G401 (cell line): ENCODE data around the gene MYH6. TPM values are rescaled to one million over a fixed set of nuclear protein-coding genes. Genes with fewer than 3 reads are reported as not detected.

ENCODE experiments used
- DNase-seq: peaks from one replicate; pipeline ENCODE4 v3.0.0-alpha.2; 2015; ENCODE audit warnings: low spot score
- in situ Hi-C: cut with HindIII; loops from 2 replicates; pipeline ENCODE4 v1.10.0; 2016; ENCODE audit warnings: low sequenced_read_pairs, mixed read lengths
- total RNA-seq: library from RNA; depleted of rRNA; stranded (reverse); fragments of >200 nt; shearing (Covaris generic); gene quantifications from 2 replicates; pipeline ENCODE4 v1.2.3, GENCODE V29; 2014

MYH6 gene
- total RNA-seq, 1 experiment from 2014 or later, result not detected

DNA sequence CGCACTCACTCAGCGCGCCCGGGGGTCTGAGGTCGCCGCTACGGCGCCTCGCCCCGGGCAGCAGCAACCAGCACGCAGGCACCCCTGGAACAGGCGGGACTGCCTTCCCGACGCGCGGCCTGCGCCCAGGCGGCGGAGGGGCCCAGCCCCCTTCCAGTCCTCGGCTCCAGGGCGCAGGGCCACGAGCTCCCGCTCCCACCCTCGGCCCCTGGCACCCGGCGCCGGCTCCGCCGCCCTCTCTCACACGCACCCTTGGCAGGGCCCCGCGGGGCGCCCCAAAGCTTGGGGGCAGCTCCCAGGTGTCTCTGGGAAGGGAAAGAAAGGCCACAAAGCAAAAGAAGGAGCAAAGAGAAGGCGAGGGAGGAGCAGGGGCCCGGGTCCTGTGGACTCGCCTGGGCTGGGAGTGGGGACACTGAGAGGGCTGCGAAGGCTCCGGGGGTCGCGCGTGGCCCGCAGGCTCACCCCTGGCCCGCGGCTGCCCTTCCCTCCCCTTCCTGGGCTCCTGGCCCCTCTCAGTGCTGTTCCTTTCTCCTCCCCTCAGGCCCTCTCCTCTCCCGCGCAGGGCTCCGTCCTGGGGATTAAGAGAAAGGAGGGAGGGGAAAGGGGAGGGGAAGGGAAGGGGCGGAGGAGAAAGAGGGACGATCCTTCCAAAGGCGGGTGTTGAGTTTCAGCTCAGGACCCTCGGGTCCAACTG, 42.2 kb downstream of the MYH6 start:
- in situ Hi-C loops, result no loop called here
- DNase-seq, result peak; percentile 45

- no peak for DNase-seq
- in situ Hi-C loops, result no loop called here
Observed at GRCh38 chr14:23365036-23365731, 42.9 kb downstream of the MYH6 start, which contains the start of gene EFS. TSS of gene EFS (minus strand) at chr14:23365172. CDS start at chr14:23365025, 147 bp downstream.

DNA sequence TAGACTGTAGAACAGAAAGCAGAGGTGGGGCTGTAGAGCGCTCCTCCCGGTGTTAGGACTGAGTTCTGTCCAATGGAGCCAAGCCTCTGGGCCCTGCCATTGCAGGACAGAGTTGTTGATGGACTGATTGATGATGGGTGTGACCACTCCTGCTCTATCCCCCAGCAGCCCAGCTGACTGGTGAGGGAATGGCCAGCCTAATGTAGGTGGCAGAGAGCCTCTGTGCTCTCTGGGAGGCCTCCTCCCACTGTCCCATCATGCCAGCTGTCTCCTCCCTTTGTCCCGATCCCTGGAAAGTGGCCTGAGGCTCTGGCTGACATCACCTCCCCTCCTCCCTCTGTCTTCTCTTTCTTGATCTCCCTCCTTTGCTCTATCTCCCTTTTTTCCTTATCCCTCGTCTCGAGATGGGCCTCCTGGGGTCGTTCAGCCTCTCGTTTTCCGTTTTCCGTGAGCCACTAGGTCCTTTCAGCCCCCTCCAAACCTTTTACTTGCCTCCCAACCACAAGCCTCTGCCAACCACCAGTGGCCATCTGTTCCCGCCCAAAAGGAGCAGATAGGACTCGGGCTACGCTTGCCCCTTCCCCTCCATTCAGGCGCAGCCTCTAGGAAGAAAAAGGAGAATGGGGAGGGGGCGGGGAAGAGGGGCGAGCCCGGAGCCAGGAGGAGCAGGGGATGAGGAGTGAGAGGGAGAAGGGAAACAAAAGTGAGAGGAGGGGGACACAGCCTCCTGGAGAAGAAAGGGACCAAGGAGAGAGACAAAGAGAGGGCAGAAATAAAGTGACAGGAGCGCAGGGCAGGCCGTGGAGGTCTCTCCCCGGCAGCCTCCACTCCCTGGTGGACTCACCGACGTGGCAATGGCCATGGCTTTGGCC, 43.7 kb downstream of the MYH6 start:
- DNase-seq, result peak; percentile 57
- in situ Hi-C loops, result no loop called here

- in situ Hi-C loops, result no loop called here
- DNase-seq, result no peak
Observed at GRCh38 chr14:23362200-23362599, 45.9 kb downstream of the MYH6 start.

DNA sequence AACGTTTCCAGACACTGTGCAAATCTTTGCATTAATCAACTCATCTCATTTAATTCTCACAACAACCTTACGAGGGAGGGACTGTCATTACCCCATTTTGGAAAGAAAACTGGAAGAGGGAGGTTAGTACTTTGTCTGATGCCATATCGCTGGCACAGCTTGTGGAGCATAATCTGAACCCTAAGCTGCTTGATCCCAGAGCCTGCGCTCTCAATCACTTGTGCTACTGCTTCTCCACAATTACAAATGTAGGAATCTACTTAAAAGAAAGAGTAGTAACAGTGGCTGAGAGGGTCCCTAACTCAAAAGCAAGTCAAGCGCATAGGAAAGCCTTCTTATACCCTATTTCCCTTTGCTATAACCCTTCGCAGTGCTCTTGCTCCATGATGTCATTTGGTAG, 46.3 kb downstream of the MYH6 start:
- DNase-seq, result no peak
- in situ Hi-C loops, result no loop called here

DNA sequence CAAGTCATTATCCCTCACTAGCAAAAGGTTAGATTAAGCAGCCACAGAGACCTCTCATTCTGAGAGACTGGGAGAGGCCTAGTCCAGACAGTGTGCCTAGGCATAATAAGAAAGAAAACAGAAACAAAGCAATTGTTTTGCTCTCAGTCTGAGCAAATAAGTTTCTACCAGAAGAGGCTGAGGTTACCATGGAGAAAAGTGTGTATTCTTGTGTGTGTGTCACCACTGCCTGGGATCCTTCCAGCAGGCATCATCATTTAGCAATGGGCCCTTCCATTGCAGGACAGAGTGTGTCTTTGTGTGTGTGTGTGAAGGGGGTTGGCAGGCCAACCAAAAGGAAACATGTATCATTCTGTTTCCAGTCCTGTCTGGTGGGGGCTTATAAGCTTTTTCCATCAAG, 46.8 kb downstream of the MYH6 start:
- in situ Hi-C loops, result no loop called here
- DNase-seq, result no peak

- no peak for DNase-seq
- in situ Hi-C loops, result no loop called here
Observed at GRCh38 chr14:23360496-23360895, 47.6 kb downstream of the MYH6 start.

DNA sequence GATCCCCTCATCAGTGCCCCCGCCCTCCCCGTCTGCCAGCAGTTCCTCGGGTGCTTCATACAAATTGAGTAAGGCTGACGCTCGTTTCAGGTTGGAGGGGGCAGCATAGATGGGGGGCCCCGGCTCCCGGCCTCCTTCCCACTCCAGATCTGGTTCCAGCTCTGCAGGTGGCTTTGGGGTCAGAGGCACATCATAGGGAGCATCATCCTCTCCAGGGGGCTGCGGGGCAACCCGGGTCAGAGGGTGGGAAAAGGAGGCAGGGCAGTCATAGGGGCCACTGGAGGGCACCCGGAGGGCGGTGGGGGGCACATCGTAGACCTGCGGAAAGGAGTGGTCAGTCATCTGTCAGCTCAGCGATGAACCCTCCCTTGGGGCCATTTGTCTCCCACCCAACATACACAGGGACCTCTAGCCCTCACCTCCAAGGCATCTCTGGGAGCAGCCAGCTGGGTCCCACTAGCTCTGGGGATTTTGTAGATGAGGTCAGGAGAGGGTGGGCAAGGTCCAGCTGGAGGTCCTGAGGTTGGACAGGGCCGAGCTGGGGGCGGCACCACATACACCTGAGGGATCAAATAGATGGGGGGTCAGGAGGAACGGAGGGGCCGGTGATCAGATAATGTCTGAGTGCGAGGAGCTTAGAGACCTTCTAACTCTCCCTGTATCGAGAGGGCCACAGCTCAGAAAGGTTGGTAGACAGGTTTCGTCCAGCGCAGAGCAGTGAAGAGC, 48.2 kb downstream of the MYH6 start:
- in situ Hi-C loops, result no loop called here
- no peak for DNase-seq

DNA sequence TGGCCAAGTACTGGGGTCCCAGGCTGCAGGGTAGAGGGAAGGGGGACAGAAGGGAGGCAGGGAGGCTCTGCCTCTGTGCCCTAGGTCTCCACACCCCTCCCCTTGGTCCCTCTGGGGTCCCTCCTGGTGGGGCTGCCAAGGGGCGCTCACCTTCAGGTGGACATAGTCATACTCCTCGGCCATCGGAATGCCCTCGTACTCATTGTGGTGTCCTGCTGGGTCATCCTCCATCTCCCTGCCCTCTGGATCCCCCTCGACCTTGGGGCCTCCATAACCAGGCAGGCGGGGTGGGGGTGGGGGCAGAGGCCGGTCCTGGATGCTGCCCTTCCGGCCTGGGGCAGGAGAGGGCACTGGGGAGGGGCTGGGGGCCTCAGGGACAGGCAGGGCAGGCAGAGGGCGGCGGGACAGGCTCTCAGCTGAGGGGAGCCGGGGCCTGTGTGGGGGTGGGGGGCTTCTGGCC, 48.9 kb downstream of the MYH6 start:
- in situ Hi-C loops, result no loop called here
- DNase-seq, result no peak

GRCh38 chr14:23358553-23359166, 49.4 kb downstream of the MYH6 start:
- no peak for DNase-seq
- in situ Hi-C loops, result no loop called here

DNA sequence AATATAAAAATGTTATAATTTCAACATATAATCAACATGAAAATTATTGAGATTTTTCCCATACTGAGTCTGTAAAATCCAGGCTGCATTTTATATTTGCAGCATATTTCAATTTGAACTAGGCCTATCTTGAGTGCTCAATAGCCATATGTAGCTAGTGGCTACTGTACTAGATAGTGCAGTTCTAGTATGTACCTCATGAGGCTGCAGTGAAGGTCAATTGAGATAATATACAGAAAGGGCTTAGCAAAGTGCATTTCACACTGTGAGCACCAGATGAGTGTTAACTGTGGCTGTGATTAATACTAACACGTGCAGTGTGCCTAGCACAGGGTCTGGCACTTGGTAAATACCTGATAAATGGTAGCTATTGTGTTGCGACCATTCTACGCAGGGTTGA, 50.0 kb downstream of the MYH6 start:
- in situ Hi-C loops, result no loop called here
- no peak for DNase-seq

DNA sequence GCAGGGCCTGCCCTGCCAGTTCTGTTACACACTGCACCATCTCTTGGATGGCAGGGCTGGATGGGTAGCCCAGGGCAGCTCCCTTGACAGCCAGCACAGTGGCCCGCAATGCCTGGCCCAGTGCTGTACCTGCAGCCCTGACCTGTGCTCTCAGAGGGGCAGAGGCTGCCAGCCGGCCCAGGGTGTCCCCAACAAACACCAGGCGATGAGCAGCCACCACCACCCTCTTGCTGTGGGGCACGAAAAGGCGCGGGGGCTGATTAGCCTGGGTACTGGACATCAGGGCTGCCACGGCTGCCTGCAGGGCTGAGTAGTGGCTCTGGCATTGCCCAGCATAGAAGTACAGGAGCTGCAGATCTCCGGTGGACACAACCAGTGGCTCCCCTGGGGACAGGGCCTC, 50.8 kb downstream of the MYH6 start:
- in situ Hi-C loops, result no loop called here
- DNase-seq, result no peak

DNA sequence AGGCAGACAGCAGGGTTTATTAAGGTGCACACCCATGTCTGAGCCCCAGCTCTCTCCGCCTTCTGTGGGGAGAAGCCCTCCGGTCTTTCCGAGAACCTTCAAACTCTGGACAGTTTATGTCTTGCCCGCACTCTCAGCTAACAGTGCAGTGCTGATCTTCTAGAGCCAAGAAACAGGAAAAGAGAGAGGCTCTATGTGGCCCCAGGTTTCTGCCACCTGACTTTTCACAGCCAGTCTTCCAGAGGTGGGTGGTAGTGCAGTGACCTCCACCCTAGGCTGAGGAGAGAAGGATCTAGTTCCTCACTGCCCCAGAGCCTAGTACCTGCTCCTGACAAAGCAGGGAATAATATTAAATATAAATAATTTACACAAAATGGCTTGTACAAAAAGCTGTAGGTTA, 51.4 kb downstream of the MYH6 start:
- DNase-seq, result no peak
- in situ Hi-C loops, result no loop called here

DNA sequence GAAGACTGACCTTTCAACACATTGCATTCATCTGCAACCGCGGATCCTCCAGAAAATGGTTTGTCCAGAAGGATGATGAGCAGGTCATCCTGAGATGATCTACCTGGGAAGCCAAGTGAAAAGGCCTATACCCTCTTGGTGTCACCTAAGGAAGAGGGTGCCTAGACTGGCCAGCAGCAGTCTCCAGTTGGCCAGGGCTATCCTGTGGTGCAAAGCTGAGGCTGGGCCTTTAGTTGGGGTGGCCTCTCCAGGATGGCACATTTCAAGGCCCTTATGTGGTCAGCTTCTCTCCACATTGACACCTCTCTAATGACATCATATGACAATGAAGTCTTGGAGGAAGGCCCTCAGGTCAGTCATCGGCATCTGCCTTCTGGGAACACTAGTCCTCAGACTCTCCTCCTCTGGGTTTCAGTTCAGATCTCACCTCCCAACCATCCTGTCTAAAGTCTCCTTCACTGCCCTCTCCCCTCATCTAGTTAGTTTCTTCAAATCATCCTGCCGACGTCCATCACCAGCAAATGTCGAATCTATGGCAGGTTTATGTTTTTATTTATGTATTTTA, 52.1 kb downstream of the MYH6 start:
- no peak for DNase-seq
- in situ Hi-C loops, result no loop called here

DNA sequence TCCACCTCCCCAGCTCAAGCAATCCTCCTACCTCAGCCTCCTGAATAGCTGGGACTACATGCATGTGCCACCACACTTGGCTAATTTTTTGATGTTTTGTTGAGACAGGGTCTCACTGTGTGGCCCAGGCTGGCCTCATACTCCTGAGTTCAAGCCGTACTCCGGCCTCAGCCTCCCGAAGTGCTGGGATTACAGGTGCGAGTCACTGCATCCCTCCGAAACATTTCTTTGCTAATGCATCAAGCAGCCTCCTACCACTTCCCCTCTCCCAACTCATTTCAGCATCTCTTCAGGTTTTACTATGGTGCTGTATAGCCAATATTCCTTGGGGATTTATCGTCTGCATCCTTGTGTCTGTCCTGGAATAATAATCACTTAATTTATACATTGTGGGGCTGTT, 53.1 kb downstream of the MYH6 start:
- no peak for DNase-seq
- in situ Hi-C loops, result no loop called here

- in situ Hi-C loops, result no loop called here
- DNase-seq, result no peak
Observed at GRCh38 chr14:23353433-23353780, 54.7 kb downstream of the MYH6 start.

DNA sequence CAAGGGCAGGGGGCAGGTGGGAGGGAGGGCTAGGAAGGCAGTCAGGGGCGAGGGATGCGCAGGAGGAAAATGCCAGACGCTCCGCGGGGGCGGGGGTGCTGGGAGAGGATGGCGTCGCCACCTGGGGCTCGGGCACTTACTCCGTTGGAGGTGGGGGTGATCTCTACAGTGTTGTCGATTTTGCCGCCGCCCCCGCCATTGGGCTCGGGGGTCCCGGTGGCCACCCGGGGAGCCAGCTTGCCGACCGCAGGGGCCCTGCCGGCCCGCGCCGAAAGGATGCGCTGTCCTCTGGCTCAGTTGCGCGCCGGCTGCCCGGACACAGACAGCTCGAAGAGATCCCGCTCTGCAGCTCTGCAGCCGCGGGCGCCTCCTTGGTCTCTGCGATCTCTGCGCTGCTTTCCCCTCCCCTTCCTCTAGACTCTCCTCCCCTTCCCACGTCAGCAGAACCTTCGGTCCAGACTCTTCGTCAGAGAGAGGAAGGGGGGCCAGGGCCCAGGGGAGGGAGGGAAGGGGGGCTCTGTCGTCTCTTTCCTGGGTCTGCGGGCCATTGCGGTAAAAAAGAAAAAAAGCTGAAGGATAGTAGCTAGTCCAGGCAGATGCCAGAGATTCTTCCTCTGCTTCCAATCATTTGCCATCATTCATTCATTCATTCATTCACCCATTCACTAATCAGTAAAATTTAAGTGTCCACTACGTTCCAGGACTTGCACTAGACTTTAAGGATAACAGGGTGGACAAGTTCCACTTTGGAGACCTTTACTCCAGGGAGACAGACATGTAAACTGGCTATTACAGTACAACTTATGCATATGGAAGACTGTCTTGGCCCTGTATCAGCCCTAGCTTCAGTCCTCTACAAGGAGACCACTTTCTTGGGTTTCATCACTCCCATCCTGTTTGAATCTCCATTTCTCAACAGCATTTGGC, 55.3 kb downstream of the MYH6 start, which contains the start of gene SLC22A17:
Gene SLC22A17, minus strand, starts transcription at position 382 of the 927 bp plus-strand sequence.
- in situ Hi-C loops, result no loop called here
- peak; percentile 96 for DNase-seq
